Astrocyte of the cerebellum (primary cell): ENCODE measurements around the gene SLC35G2.

Experiments used
- DNase-seq: peaks from one replicate; pipeline ENCODE4 v3.0.0-alpha.2; 2011; ENCODE audit warnings: low read depth
- H3K4me3 ChIP-seq: 2 replicates; pipeline ENCODE4 v1.5.1; 2011; ENCODE audit warnings: mild to moderate bottlenecking, low read depth, low read length, moderate library complexity
- in situ Hi-C: cut with HindIII; loops from 2 replicates; pipeline ENCODE4 v1.10.0; 2017; ENCODE audit warnings: low sequenced_read_pairs
- TF ChIP-seq, protein P1 (sequence below): IDR thresholded peaks from 2 replicates; pipeline ENCODE4 v1.5.1; 2012; ENCODE audit warnings: low read length, low read depth, moderate library complexity, mild to moderate bottlenecking; ENCODE audit errors: missing control alignments

SLC35G2 gene

DNA sequence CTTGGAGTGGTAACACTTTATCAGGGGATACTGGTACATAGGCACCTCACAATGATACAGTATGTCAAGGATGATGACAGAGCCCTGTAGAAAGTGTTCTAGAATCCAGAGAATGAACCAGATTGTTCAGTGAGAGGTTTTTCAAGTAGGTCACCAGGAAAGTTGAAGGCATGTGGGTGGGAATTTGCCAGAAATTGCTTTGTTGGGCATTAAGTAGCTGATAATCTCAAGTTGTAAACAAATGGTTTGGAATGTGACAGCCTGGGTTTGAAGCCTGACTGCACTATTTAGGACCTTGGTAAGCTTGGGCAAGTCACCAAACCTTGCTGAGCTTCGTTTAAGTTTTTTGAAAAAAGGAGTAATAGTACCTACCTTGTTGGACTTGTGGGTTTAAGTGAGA, 12.5 kb downstream of the SLC35G2 start:
- DNase-seq = no peak
- TF ChIP-seq, protein P1, sequence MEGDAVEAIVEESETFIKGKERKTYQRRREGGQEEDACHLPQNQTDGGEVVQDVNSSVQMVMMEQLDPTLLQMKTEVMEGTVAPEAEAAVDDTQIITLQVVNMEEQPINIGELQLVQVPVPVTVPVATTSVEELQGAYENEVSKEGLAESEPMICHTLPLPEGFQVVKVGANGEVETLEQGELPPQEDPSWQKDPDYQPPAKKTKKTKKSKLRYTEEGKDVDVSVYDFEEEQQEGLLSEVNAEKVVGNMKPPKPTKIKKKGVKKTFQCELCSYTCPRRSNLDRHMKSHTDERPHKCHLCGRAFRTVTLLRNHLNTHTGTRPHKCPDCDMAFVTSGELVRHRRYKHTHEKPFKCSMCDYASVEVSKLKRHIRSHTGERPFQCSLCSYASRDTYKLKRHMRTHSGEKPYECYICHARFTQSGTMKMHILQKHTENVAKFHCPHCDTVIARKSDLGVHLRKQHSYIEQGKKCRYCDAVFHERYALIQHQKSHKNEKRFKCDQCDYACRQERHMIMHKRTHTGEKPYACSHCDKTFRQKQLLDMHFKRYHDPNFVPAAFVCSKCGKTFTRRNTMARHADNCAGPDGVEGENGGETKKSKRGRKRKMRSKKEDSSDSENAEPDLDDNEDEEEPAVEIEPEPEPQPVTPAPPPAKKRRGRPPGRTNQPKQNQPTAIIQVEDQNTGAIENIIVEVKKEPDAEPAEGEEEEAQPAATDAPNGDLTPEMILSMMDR = no peak
- H3K4me3 ChIP-seq = no peak overlapping the region
- in situ Hi-C loops = no loop called here

- H3K4me3 ChIP-seq = no peak overlapping the region
- DNase-seq = no peak
- TF ChIP-seq, protein P1 = no peak
- in situ Hi-C loops = no loop called here
These were observed 16.3 kb downstream of the SLC35G2 start for GRCh38 chr3:136835089-136835812.

- H3K4me3 ChIP-seq = no peak overlapping the region
- DNase-seq = no peak
- in situ Hi-C loops = no loop called here
- TF ChIP-seq, protein P1 = no peak
These were observed 17.0 kb downstream of the SLC35G2 start for GRCh38 chr3:136835813-136836510.

- in situ Hi-C loops = no loop called here
- no peak for DNase-seq
- no peak overlapping the region for H3K4me3 ChIP-seq
- TF ChIP-seq, protein P1 = no peak
These were observed 17.7 kb downstream of the SLC35G2 start for GRCh38 chr3:136836511-136837156.

GRCh38 chr3:136838641-136839555, 20.0 kb downstream of the SLC35G2 start:
- no peak overlapping the region for H3K4me3 ChIP-seq
- DNase-seq = no peak
- in situ Hi-C loops = no loop called here
- TF ChIP-seq, protein P1 = no peak

DNA sequence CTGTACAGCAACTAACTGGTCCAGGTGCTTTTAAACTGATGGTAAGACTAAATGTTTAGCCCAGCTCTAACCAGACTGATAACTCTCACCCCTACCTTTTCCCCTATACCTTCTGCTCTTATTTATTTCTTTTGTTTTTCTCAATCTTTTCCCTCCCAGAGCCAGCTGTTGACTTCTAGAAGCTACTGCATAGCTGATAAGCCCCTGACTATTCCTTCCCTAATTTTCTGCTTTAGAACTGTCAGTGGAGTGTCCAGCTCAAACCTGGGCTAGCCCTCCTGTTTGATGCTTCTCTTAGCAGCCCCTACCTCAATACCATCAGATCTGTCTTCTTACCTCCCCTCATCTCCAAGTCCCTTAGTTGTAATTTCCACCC, 20.6 kb downstream of the SLC35G2 start:
- in situ Hi-C loops = no loop called here
- no peak for DNase-seq
- no peak overlapping the region for H3K4me3 ChIP-seq
- TF ChIP-seq, protein P1 = no peak
